Superior temporal gyrus (tissue), 1 donor: ENCODE data around the gene GIT2.
"Not testable (repeated sequence)": the region's sequence is repeated elsewhere in the genome, so short reads cannot be mapped to it uniquely, and the experiment has no call there.

Experiments used
- DNase-seq: peaks from one replicate; pipeline ENCODE4 v3.0.0-alpha.2; 2016; ENCODE audit errors: extremely low spot score

Gene GIT2

GRCh38 chr12:110005319-110005973 is 9.3 kb upstream of the GIT2 start:
- DNase-seq: no peak

GRCh38 chr12:110004598-110004997 is 8.4 kb upstream of the GIT2 start:
- DNase-seq: no peak

GRCh38 chr12:110002676-110003515 is 6.7 kb upstream of the GIT2 start:
- DNase-seq: no peak

- DNase-seq: no peak
These were observed 5.4 kb upstream of the GIT2 start for GRCh38 chr12:110001596-110001995.

GRCh38 chr12:109999983-110000505 is 3.9 kb upstream of the GIT2 start:
- DNase-seq: peak; percentile 28

GRCh38 chr12:109999649-109999971 is 3.4 kb upstream of the GIT2 start:
- no peak for DNase-seq

- peak; percentile 96 for DNase-seq
These were observed 2.9 kb upstream of the GIT2 start, which contains the start of gene ANKRD13A for GRCh38 chr12:109998904-109999648. ANKRD13A (plus strand) TSS chr12:109999430; CDS start chr12:109999689, 259 bp downstream.

- DNase-seq: no peak
These were observed 2.2 kb upstream of the GIT2 start for GRCh38 chr12:109998241-109998903.

GRCh38 chr12:109997393-109997792 is 1.2 kb upstream of the GIT2 start:
- no peak for DNase-seq

GRCh38 chr12:109996483-109996853 is 300 bp upstream of the GIT2 start:
- no peak for DNase-seq

GRCh38 chr12:109995361-109995685 is 845 bp downstream of the GIT2 start:
- peak; percentile 39 for DNase-seq

- DNase-seq: peak; percentile 18
These were observed 1.6 kb downstream of the GIT2 start for GRCh38 chr12:109994401-109995175.

GRCh38 chr12:109993091-109993490 is 3.1 kb downstream of the GIT2 start:
- DNase-seq: no peak

- DNase-seq: no peak
These were observed 4.6 kb downstream of the GIT2 start for GRCh38 chr12:109991586-109991985.

- DNase-seq: no peak
These were observed 6.8 kb downstream of the GIT2 start for GRCh38 chr12:109989380-109989779.

- DNase-seq: no peak
These were observed 7.3 kb downstream of the GIT2 start for GRCh38 chr12:109988903-109989302.

- no peak for DNase-seq
These were observed 7.9 kb downstream of the GIT2 start for GRCh38 chr12:109988274-109988673.

GRCh38 chr12:109987615-109988014 is 8.6 kb downstream of the GIT2 start:
- no peak for DNase-seq

- not testable (repeated sequence) for DNase-seq
These were observed 9.9 kb downstream of the GIT2 start for GRCh38 chr12:109986236-109986635.

- no peak for DNase-seq
These were observed 12.6 kb downstream of the GIT2 start for GRCh38 chr12:109983432-109984142.
